ENCODE results near the gene GYPA.
"Not testable (repeated sequence)": the region's sequence is repeated elsewhere in the genome, so short reads cannot be mapped to it uniquely, and the experiment has no call there.

The GYPA gene

DNA sequence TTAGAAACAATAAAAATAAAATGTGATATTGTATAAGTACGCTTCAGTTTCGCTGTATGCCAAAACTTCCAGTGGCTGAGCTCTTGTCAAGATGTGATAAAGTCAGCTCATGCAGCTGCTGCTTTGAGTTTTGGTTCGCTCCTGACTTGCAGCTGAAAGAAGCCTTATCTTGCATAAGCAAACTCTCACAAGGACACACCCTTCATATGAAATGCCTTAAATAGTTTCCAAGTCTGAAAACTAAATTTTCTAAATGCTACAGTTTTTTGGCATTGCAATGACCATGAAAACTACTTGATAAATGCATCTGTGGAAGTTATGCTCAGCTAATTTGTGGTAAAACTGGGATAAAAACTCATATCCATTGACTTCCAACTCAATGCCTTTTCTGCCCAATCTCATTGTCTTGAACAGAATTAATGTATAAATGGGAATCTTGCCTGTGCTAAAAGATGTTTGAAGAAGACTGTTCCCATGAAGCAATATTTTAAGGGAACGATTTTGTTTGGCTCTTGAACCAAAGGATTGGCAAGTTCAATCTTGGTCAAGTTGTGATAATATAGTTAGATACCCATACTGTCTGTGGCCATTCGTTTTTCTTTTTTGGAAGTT is 11.7 kb downstream of the GYPA start:
- DNase-seq (ENCODE audit: low spot score): not testable (repeated sequence)

DNA sequence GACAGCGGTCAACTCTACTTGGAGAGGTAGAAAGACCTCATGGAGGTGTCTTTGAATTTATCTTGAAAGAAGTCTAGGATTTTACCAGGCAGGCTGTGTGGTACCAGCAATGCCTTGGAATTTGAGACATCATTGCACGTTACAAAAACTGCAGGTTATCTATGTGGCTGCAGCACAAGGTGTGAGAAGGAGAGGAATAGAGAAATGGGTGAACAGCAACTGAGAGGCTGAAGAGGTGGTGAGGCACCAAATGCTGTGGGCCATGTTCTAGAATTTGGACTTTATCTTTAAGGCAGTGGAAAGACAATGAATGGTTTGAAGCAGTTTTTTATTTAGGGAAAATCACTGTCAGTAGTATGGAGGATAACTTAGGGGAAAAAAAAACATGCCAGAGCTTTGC is 15.4 kb downstream of the GYPA start:
- not testable (repeated sequence) for DNase-seq (ENCODE audit: low spot score)

DNA sequence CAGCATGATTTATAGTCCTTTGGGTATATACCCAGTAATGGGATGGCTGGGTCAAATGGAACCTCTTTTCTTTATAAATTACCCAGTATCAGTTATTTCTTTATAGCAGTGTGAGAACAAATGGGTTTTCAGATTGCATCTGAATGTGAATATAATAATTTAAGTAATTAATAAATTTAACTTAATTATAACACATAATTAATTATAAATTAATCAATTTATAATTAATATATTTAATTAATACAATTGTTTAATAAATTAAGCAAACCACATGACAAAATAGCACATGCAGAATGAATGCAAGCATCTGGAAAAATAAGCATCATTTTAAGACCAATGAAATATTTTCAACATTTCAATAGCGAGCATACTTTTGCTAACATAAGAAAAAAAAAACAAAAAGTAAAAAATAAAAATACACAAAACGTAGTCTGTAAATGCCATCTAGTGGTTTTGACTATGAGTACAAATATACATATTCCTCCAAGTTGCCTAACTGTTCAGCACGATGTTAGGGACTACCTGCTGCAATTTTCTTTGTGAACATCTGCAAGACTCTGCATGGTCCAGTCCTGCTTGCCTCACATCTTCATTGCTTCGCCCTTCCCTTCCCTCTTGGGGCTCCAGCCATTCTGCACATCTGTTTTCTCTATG is 16.4 kb downstream of the GYPA start:
- not testable (repeated sequence) for DNase-seq (ENCODE audit: low spot score)

DNA sequence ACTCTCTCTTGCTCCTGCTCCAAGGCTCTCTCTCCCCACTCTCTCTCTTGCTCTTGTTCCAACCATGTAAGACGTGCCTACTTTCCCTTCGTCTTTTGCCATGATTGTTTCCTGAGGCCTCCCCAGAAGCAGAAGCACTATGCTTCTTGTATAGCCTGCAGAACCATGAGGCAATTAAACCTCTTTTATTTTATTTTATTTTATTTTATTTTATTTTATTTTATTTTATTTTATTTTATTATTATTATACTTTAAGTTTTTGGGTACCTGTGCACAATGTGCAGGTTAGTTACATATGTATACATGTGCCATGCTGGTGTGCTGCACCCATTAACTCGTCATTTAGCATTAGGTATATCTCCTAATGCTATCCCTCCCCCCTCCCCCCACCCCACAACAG is 17.2 kb downstream of the GYPA start:
- not testable (repeated sequence) for DNase-seq (ENCODE audit: low spot score)

DNA sequence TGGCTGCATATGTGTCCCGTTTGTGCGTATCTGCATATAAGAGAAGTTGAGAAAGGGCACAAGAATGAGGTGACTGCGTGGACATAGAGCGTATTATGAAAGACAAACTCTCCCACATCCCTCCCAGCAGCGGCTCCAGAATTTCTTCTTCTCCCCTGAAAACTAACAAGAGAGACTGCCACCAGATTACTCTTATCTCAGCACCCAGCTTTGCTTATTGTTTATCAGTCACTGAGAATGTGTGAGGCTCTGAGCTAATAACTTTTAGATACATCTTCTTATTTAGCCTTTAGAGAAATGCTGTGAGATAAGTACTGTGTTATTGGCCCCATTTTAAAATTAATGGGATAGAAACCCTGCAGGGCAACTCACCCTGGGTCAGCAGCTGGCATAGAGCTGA is 20.8 kb downstream of the GYPA start:
- not testable (repeated sequence) for DNase-seq (ENCODE audit: low spot score)

- no peak for DNase-seq (ENCODE audit: low spot score)
Measured at GRCh38 chr4:144115519-144115918, 25.0 kb downstream of the GYPA start.

DNA sequence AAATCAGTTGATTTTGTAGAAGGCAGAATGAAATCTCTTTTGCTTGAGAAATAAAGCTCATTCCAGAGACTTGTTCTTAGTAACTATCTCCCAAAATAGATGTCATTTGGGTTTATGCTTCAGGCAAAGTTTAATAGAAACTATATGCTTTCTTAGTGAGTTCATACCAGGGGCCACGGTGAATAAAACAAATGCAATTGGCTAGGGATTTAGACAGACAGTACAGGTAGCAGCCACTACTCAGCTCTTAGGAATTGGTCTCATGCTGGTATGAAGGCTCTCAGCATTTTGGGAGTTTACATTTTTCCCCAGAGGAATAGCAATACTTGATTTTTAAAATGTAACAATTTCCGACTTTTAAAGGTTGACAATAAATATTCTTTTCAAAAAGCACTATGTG is 27.0 kb downstream of the GYPA start:
- DNase-seq (ENCODE audit: low spot score): no peak

DNA sequence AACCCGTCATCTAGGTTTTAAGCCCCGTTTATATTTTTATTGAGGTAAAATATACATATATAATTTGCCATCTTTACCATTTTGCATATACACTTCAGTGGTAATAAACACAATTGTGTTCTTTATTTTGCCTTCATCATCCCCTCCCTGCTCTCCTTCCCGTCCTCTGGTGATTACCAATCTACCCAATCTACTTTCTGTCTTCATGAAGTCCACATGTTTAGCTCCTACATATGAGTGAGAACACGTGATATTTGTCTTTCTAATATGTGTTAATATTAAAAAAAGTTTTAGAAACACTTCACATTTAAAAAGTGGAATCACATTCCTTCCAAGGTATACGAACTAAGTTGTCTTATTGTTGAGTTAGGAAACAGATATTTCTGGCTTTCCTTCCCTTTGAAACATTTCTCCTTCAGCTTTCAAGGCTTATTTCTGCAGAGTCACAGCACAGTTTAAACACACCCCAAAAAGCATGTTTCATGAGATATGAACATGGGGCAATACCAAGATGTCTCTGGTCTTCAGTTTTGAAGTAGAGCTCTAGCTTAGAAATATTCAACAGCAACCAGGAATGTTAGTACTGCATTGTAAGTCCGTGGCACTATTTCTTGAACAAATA is 35.9 kb downstream of the GYPA start:
- no peak for DNase-seq (ENCODE audit: low spot score)

DNA sequence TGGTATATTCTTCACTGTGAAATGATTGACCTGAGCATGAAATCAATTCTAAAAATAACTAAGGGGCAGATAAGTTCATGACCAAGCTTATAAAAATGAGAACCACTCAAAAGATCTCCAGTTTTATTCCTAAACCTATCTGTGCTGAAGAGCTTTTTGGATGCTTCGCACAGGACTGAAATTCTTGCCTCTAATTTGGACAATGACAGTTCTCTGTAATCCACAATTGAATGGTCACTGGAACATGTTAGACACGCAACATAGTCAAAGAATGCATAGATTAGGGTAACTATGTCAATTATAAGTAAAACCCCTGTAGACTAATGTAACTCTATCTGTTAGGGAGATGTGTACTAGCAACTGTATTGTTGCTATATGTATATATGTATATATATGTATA is 42.7 kb downstream of the GYPA start:
- DNase-seq (ENCODE audit: low spot score): not testable (repeated sequence)

DNA sequence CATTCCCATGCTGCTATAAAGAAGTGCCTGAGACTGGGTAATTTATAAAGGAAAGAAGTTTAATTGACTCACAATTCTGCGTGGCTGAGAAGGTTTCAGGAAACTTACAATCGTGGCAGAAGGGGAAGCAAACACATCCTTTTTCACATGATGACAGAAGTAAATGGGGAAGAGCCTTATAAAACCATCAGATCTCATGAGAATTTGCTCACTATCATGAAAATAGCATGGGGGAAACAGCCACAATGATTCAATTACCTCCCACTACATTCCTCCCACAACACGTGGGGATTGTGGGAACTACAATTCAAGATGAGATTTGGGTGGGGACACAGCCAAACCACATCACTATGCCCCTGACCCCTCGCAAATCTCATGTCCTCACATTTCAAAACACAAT is 46.5 kb downstream of the GYPA start:
- not testable (repeated sequence) for DNase-seq (ENCODE audit: low spot score)

DNA sequence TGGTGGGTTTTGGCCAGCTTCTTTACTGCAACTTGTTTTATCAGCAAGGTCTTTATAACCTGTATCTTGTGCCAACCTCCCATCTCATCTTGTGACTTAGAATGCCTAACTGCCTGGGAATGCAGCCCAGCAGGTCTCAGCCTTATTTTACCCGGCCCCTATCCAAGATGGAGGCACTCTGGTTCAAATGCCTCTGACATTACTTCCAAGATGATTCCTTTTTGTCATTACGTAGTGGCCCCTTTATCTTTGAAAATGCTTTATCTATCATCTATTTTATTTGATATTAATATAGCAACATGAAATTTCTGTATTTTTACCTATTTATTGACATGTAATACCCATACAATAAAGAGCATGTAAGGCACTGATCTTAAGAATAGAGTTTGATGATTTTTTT is 49.3 kb downstream of the GYPA start:
- not testable (repeated sequence) for DNase-seq (ENCODE audit: low spot score)

DNA sequence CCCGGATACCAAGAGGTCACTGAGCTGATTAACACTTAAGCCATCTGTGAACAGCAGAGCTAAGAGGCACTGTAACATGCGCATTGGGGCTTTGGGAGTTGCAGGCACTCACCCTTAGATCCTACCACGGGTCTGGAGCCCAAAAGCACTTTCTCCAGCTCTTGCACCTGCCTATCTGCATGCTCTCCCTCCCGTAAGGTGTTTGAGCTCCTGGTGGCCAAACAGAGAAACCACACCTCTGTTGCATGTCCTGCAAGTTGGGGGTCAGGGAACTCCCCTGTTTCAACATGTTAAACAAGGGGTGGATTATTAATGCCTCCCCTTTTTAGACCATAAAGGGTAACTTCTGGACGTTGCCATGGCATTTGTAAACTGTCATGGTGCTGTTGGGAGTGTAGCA is 49.8 kb downstream of the GYPA start:
- no peak for DNase-seq (ENCODE audit: low spot score)

- DNase-seq (ENCODE audit: low spot score): not testable (repeated sequence)
Measured at GRCh38 chr4:144082053-144082452, 58.5 kb downstream of the GYPA start.

- DNase-seq (ENCODE audit: low spot score): not testable (repeated sequence)
Measured at GRCh38 chr4:144080135-144080534, 60.4 kb downstream of the GYPA start.

DNA sequence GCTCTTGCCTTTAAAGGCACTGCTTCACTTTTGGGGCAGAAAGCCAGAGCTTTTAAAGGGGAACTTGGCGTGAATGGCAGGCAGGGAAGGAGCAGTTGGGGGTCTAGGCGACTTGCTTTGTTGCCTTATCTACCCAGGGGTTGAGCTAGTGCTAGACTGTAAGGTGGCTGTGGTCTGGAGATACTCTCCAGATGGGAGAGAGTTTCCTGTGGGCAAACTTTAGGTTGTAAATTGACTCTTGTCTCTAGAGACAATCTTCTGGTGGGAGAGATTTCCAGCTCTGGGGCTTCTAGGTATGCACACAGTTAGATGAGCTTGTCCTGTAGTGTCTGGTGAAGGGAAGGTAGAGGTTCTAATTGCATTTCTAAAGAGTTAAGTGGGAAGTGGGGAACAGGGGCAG is 61.8 kb downstream of the GYPA start:
- not testable (repeated sequence) for DNase-seq (ENCODE audit: low spot score)

- not testable (repeated sequence) for DNase-seq (ENCODE audit: low spot score)
Measured at GRCh38 chr4:144061556-144061955, 79.0 kb downstream of the GYPA start.

- not testable (repeated sequence) for DNase-seq (ENCODE audit: low spot score)
Measured at GRCh38 chr4:144060234-144060859, 80.2 kb downstream of the GYPA start.

Measured in pons (tissue), 1 donor.